GM23338 (cell line): ENCODE data around the gene CCDC196. TPM values are rescaled to one million over a fixed set of nuclear protein-coding genes. Genes with fewer than 3 reads are reported as not detected.

ENCODE experiments used
- ATAC-seq: fragments of 200-7000 bp; cut with Tn5 transposase; 3 replicates; pipeline ENCODE4 v1.9.1; 2020
- DNase-seq: peaks from one replicate; pipeline ENCODE4 v3.0.0-alpha.2; 2015; ENCODE audit warnings: low spot score
- H2AFZ ChIP-seq: fragments of 200-600 bp; sonication (generic); 2 replicates; pipeline ENCODE4 v1.8.0; 2016; ENCODE audit warnings: antibody characterized with exemption, mild to moderate bottlenecking, moderate library complexity
- H3F3A ChIP-seq: fragments of 200-600 bp; sonication (generic); replicated peaks from 2 replicates; pipeline ENCODE4 v1.8.0; 2017; ENCODE audit warnings: antibody characterized with exemption, mixed run types, low read depth
- H3K27ac ChIP-seq: fragments of 200-600 bp; sonication (generic); 2 replicates; pipeline ENCODE4 v1.6.1; 2016; ENCODE audit warnings: low read depth
- H3K27me3 ChIP-seq: fragments of 200-600 bp; sonication (generic); 2 replicates; pipeline ENCODE4 v1.8.0; 2016; ENCODE audit warnings: mild to moderate bottlenecking, mixed run types, moderate library complexity; ENCODE audit not compliant: insufficient read depth
- H3K36me3 ChIP-seq: fragments of 200-600 bp; sonication (generic); 2 replicates; pipeline ENCODE4 v1.8.0; 2016; ENCODE audit warnings: mild to moderate bottlenecking; ENCODE audit not compliant: insufficient read depth
- H3K4me1 ChIP-seq: fragments of 200-600 bp; sonication (generic); 2 replicates; pipeline ENCODE4 v1.8.0; 2016; ENCODE audit warnings: mild to moderate bottlenecking, moderate library complexity; ENCODE audit not compliant: insufficient read depth
- H3K4me2 ChIP-seq: fragments of 200-600 bp; sonication (generic); 2 replicates; pipeline ENCODE4 v1.7.1; 2017; ENCODE audit warnings: mixed run types
- H3K4me3 ChIP-seq: fragments of 200-600 bp; sonication (generic); 2 replicates; pipeline ENCODE4 v1.6.1; 2016; ENCODE audit warnings: mixed run types
- H3K79me2 ChIP-seq: fragments of 200-600 bp; sonication (generic); replicated peaks from 2 replicates; pipeline ENCODE4 v1.8.0; 2017; ENCODE audit warnings: mild to moderate bottlenecking; ENCODE audit not compliant: insufficient read depth
- H3K9me2 ChIP-seq: fragments of 200-600 bp; sonication (generic); 2 replicates; pipeline ENCODE4 v1.8.0; 2017; ENCODE audit not compliant: insufficient read depth
- H4K20me1 ChIP-seq: fragments of 200-600 bp; sonication (generic); replicated peaks from 2 replicates; pipeline ENCODE4 v1.8.0; 2017; ENCODE audit warnings: mild to moderate bottlenecking; ENCODE audit not compliant: insufficient read depth
- H3K27ac Mint-ChIP-seq: 2 replicates; pipeline ENCODE4 v1.8.0; 2020; ENCODE audit warnings: inconsistent platforms, mild to moderate bottlenecking, moderate library complexity, mixed read lengths
- H3K27me3 Mint-ChIP-seq: 3 replicates; pipeline ENCODE4 v1.8.0; 2022; ENCODE audit warnings: low read depth, mild to moderate bottlenecking, moderate library complexity, mixed read lengths, inconsistent platforms; ENCODE audit not compliant: insufficient read depth, poor library complexity
- H3K36me3 Mint-ChIP-seq: 3 replicates; pipeline ENCODE4 v1.8.0; 2021; ENCODE audit warnings: low read depth, mild to moderate bottlenecking, inconsistent platforms, moderate library complexity, mixed read lengths
- H3K4me1 Mint-ChIP-seq: 3 replicates; pipeline ENCODE4 v1.8.0; 2020; ENCODE audit warnings: mild to moderate bottlenecking, inconsistent platforms, mixed read lengths
- H3K4me3 Mint-ChIP-seq: 3 replicates; pipeline ENCODE4 v1.8.0; 2021; ENCODE audit warnings: moderate library complexity, mild to moderate bottlenecking, inconsistent platforms, mixed read lengths
- H3K9me3 Mint-ChIP-seq: 3 replicates; pipeline ENCODE4 v1.8.0; 2020; ENCODE audit warnings: moderate library complexity, mild to moderate bottlenecking, inconsistent platforms, mixed read lengths
- CREB1 ChIP-seq: fragments of 250-450 bp; sonication (Bioruptor Pico); IDR thresholded peaks from 2 replicates; pipeline ENCODE4 v1.5.0; 2020; ENCODE audit warnings: low read depth, mild to moderate bottlenecking, moderate library complexity
- CTCF ChIP-seq, 2 experiments: fragments of 200-600 bp in 1 of 2; sonication (generic) in 1 of 2; conservative IDR thresholded peaks; 2 replicates each; pipeline versions ENCODE4 v1.5.1 to v1.6.1; 2016 to 2017; ENCODE audit warnings: antibody characterized with exemption in 2 of 2, low read depth in 2 of 2, mild to moderate bottlenecking in 2 of 2, moderate library complexity in 1 of 2
- ETS1 ChIP-seq: IDR thresholded peaks from 2 replicates; pipeline ENCODE4 v1.6.1; 2016; ENCODE audit warnings: antibody characterized with exemption
- EZH2 ChIP-seq: fragments of 200-600 bp; sonication (generic); IDR thresholded peaks from one replicate; pipeline ENCODE4 v1.8.0; 2017; ENCODE audit warnings: antibody characterized with exemption, mild to moderate bottlenecking, low read depth; ENCODE audit not compliant: unreplicated experiment
- EZH2phosphoT487 ChIP-seq: fragments of 200-600 bp; sonication (generic); IDR thresholded peaks from one replicate; pipeline ENCODE4 v1.8.1; 2018; ENCODE audit warnings: antibody characterized with exemption; ENCODE audit not compliant: unreplicated experiment
- JUNB ChIP-seq: IDR thresholded peaks from one replicate; pipeline ENCODE4 v1.6.1; 2016; ENCODE audit warnings: antibody characterized with exemption; ENCODE audit not compliant: unreplicated experiment
- NANOG ChIP-seq: IDR thresholded peaks from 2 replicates; pipeline ENCODE4 v1.6.1; 2016; ENCODE audit warnings: antibody characterized with exemption, borderline replicate concordance
- POLR2AphosphoS5 ChIP-seq: IDR thresholded peaks from 2 replicates; pipeline ENCODE4 v1.6.1; 2016; ENCODE audit warnings: antibody characterized with exemption, low read depth
- REST ChIP-seq: IDR thresholded peaks from one replicate; pipeline ENCODE4 v1.6.1; 2018; ENCODE audit warnings: antibody characterized with exemption; ENCODE audit not compliant: unreplicated experiment
- STAT1 ChIP-seq: IDR thresholded peaks from one replicate; pipeline ENCODE4 v1.6.1; 2016; ENCODE audit warnings: antibody characterized with exemption; ENCODE audit not compliant: unreplicated experiment
- ZNF114 ChIP-seq: fragments of 250-450 bp; sonication (Bioruptor Pico); IDR thresholded peaks from 2 replicates; pipeline ENCODE4 v1.5.0; 2020; ENCODE audit warnings: mild to moderate bottlenecking, moderate library complexity
- ZNF331 ChIP-seq: fragments of 250-450 bp; sonication (Bioruptor Pico); IDR thresholded peaks from 2 replicates; pipeline ENCODE4 v1.5.0; 2020; ENCODE audit warnings: low read depth, mild to moderate bottlenecking, moderate library complexity
- ZNF462 ChIP-seq: fragments of 250-450 bp; sonication (Bioruptor Pico); IDR thresholded peaks from 2 replicates; pipeline ENCODE4 v1.5.0; 2020; ENCODE audit warnings: mild to moderate bottlenecking, moderate library complexity
- polyA plus RNA-seq: library from polyadenylated mRNA; unstranded; fragments of >200 nt; fragmentation: Nextera tagmentation; extraction: Ambion mirVana; gene quantifications from 2 replicates; pipeline ENCODE4 v1.2.1, GENCODE V29; 2016
- total RNA-seq: library from RNA; depleted of rRNA; stranded (reverse); fragments of >200 nt; shearing (Covaris generic); gene quantifications from 2 replicates; pipeline ENCODE4 v1.2.3, GENCODE V29; 2014

CCDC196 gene
- total and polyA plus RNA-seq, 2 experiments from 2014 or later = 0.27 TPM; not detected in 1

- Histone ChIP-seq H3K9me2 (no peaks in the 10 kb centered on the region), H3K36me3 (no peaks in the 10 kb centered on the region), H4K20me1 (no peaks in the 10 kb centered on the region), H3K4me3 (no peak overlapping the region), H3K27me3 (no peaks in the 10 kb centered on the region), H3K27ac (no peak overlapping the region), H3K4me2 (no peak overlapping the region), H3K4me1 (0 out of 2 replicates have a peak, but pooled peaks cover under 1% of the 10 kb centered on the region), H3F3A (no peaks in the 10 kb centered on the region), H3K79me2 (no peaks in the 10 kb centered on the region), H2AFZ (no peak overlapping the region)
- TF ChIP-seq CREB1 (CRISPR knock-in tag) (no peak), ZNF331 (CRISPR knock-in tag) (no peak), STAT1 (no peak), ZNF114 (CRISPR knock-in tag) (no peak), JUNB (no peak), POLR2AphosphoS5 (no peak), EZH2phosphoT487 (no peak), EZH2 (no peak), CTCF (conservative IDR thresholded peaks at IDR 0.05; ENCODE audit: low read depth in 2 of 2) (no peak), ZNF462 (CRISPR knock-in tag) (no peak), NANOG (no peak), REST (no peak), ETS1 (no peak)
- DNase-seq (no peak), ATAC-seq (no peak)
- H3K4me3 Mint-ChIP-seq = no peak overlapping the region
- H3K27ac Mint-ChIP-seq = no peak overlapping the region
- no peaks in the 10 kb centered on the region for H3K4me1 Mint-ChIP-seq
- no peaks in the 10 kb centered on the region for H3K36me3 Mint-ChIP-seq
- no peaks in the 10 kb centered on the region for H3K9me3 Mint-ChIP-seq
- H3K27me3 Mint-ChIP-seq = peaks cover 6% of the 10 kb centered on the region
Measured at GRCh38 chr14:66501592-66501991, 15.4 kb downstream of the CCDC196 start.
